Fibroblast of pulmonary artery (primary cell): Measurements from ENCODE around the gene NUP210.

Source experiments
- DNase-seq: peaks from one replicate; pipeline ENCODE4 v3.0.0-alpha.2; 2010; ENCODE audit warnings: low read depth
- H3K4me3 ChIP-seq: replicated peaks from 2 replicates; pipeline ENCODE4 v1.5.1; 2011; ENCODE audit warnings: low read depth, mild to moderate bottlenecking, control low read depth, low read length, moderate library complexity
- TF ChIP-seq, protein P1 (sequence below): IDR thresholded peaks from 2 replicates; pipeline ENCODE4 v1.5.1; 2011; ENCODE audit warnings: mild to moderate bottlenecking, control low read depth, low read length, inconsistent platforms; ENCODE audit errors: missing control alignments

The NUP210 gene

DNA sequence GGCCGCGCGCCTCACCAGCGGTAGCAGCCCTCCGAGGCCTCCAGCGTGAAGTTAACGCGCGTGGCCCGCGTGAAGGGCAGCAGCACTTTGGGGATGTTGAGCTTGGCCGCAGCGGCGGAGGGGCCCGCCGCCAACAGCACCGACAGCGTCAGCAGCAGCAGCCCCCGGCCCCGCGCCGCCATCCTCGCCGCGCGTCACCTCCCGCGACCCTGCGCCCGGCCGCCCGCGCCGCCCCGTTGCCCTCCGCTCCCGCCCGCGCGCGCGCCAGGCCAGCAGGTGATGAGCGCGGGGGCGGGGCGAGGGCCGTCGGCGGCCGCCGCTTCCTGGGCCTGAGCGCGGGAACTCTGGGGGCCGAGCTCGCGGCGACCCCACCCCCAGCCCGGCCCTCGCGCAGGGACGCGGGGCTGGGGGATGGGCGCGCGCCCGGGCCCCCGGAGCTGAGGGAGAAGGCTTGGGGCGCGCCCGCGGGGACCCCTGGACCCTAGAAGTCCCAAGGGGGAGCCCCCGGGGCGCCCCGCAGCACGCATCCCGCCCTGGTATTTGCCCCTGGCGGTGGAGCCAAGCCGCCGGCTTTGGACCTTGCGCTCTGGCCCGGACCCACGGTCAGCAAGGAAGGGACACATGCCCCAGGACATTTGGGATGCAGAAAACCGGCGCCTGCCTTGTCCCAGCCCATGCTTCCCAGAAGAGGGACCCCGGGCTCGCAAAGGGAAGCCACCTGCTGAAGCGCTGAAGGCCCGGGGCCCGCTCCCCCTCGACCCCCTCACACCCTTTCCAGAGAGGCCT lies at the start of gene NUP210:
Gene NUP210 (minus strand): TSS at position 278 of the 786 bp plus-strand sequence. CDS start 96 bp downstream, at position 182.
- no peak for DNase-seq
- TF ChIP-seq, protein P1, sequence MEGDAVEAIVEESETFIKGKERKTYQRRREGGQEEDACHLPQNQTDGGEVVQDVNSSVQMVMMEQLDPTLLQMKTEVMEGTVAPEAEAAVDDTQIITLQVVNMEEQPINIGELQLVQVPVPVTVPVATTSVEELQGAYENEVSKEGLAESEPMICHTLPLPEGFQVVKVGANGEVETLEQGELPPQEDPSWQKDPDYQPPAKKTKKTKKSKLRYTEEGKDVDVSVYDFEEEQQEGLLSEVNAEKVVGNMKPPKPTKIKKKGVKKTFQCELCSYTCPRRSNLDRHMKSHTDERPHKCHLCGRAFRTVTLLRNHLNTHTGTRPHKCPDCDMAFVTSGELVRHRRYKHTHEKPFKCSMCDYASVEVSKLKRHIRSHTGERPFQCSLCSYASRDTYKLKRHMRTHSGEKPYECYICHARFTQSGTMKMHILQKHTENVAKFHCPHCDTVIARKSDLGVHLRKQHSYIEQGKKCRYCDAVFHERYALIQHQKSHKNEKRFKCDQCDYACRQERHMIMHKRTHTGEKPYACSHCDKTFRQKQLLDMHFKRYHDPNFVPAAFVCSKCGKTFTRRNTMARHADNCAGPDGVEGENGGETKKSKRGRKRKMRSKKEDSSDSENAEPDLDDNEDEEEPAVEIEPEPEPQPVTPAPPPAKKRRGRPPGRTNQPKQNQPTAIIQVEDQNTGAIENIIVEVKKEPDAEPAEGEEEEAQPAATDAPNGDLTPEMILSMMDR: no peak
- no peak within 1 kb of the TSS for H3K4me3 ChIP-seq

DNA sequence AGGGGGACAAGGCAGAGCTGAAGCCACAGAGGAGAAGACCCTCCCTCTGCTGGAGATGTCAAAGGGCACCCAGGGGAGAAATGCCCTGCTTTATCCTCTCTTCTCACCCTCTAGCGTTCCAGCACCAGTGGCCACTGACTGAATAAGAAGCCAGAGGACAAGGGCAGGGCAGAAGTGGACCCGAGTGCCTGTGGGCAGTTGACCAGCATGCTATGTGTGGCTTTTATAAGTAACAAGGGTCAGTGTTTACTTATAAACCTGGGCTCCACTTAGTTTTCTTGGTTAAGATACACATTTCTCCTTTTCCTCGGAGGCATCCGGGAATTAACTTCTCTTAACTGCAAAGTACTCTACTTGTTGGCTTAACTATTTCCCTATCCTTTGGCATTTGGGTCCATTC lies 46.7 kb upstream of the NUP210 start:
- DNase-seq: no peak
- TF ChIP-seq, protein P1: no peak
- H3K4me3 ChIP-seq: no peak overlapping the region

DNA sequence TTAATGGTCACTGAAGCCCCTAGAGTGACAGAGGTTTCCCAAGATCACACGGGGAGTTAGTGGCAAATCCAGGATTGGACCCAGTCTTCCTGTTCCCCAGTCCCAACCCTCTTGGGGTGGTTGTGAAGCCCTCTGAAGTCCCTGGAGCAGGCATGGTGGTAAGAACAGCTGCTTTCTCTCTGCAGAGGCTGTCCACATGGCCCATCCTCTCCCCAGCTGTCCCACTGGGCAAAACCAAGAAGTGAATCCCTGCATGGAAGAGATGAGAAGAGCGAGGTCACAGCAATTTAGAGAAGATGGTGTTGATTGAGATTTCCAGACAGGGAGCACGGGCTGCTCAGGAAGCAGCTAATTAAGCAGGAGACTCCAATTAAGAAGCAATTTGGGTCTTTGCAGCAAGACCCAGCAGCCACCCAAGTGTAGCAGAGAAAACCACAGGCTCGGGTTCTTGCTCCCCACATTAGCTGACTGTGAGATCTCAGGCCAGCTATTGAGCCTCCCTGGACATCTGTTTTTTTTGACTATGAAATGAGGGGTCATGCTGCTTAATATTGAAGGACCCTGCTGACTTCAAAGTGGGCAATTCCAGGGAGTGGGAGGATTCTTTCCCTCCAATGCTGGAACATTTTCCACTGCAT lies 45.2 kb upstream of the NUP210 start:
- no peak overlapping the region for H3K4me3 ChIP-seq
- DNase-seq: no peak
- TF ChIP-seq, protein P1: no peak

DNA sequence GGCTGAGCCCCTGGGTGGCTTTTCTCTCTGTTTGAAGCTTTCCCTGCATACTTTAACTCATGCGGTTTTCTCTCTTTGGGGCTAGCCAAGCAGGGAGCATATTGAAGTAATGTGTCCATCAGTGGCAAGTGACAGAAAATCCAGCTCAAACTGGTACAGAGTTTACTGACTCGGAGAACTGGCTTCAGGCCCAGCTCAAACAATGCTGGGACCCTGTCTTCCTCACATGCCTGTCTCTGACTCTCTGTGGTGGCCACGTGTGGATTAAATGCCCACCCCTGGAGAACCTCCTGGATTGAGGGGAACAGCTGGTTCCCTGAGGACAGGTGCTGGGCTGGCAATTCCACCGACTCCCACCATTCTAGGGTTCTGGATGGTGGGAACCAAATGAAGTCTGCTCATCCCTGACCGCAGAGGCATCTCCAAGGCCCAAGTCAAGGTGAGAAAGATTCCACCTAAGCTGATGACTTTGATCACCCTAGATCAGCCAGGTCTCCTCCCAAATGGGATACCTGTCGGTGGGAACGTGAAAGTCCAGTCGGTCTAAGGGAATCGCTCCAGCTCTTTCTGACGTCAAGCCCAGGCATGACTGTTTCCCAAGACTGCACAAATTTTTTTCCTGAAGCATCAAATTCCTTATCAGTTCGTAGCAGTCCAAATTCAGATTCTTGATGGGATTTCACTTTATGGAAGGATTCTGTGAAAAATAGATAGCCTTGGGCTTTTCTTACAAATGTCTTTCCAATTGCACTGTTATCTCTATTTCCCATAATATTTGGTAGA lies 43.7 kb upstream of the NUP210 start:
- no peak for DNase-seq
- TF ChIP-seq, protein P1: no peak
- no peak overlapping the region for H3K4me3 ChIP-seq

DNA sequence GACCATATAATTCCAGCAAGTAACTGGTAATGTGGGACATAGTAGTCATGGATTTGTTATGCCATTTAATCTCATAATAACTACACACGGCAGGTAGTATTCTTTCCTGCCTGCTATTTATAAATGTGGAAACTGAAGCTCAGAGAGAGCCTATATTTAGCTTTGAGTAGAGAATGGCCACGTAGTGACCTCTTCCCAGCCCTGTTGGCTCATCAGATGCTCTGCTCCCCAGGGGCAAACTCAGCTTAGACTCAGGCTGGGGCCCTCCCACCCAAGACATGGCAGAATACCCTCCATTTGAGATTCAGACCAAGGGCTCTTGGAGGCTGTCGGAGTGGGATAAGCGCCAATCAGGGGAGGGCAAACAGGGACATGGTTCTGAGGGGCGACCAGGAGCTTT lies 42.7 kb upstream of the NUP210 start:
- no peak for DNase-seq
- TF ChIP-seq, protein P1: no peak
- no peak overlapping the region for H3K4me3 ChIP-seq

DNA sequence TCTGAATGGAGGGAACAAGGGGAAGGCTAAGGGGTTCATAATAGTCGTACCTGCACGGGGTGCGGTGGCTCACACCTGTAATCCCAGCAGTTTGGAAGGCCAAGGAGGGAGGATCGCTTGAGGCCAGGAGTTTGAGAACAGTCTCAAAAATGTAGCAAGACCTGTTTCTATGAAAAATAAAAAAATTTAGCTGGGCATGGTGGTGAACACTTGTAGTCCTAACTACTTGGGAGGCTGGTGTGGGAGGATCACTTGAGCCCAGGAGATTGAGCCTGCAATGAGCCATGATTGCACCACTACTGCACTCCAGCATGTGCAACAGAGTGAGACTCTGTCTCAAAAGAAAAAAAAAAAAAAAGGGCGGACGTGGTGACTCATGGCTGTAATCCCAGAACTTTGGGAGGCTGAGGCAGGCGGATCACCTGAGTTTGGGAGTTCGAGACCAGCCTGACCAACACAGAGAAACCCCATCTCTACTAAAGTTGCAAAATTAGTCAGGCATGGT lies 42.1 kb upstream of the NUP210 start:
- H3K4me3 ChIP-seq: no peak overlapping the region
- TF ChIP-seq, protein P1: no peak
- DNase-seq: no peak
